OCI-LY1 (cell line): ENCODE results near the gene FBXW12.

Experiments
- CTCF ChIP-seq: fragments of 200-600 bp; sonication (generic), shearing (Covaris generic); IDR thresholded peaks from 2 replicates; pipeline ENCODE4 v1.5.1; 2017; ENCODE audit warnings: mild to moderate bottlenecking, antibody characterized with exemption, low read length, moderate library complexity, mixed read lengths
- EZH2 ChIP-seq: fragments of 200-600 bp; sonication (generic), shearing (Covaris generic); IDR thresholded peaks from 2 replicates; pipeline ENCODE4 v1.8.0; 2017; ENCODE audit warnings: borderline replicate concordance, mixed run types, mild to moderate bottlenecking, antibody characterized with exemption, low read length, moderate library complexity, mixed read lengths

- TF ChIP-seq CTCF: no peak
- no peak for TF ChIP-seq EZH2
These were observed 54.4 kb downstream of the FBXW12 start for GRCh38 chr3:48426401-48426909.
